T-helper 17 cell (primary cell): ENCODE results near the gene PRELID3B. TPM values are rescaled to one million over a fixed set of nuclear protein-coding genes. Genes with fewer than 3 reads are reported as not detected.

Source experiments
- ATAC-seq: fragments of 150-1000 bp; cut with Tn5 transposase; 2 replicates; pipeline ENCODE4 v1.10.0; 2021; ENCODE audit warnings: mild to moderate bottlenecking, moderate library complexity
- DNase-seq, 3 donors: peaks; one replicate each; pipeline versions ENCODE4 v3.0.0 to v3.0.0-alpha.2; 2020 to 2021
- H3K9me3 ChIP-seq: one replicate; pipeline ENCODE4 v1.7.0; 2013; ENCODE audit warnings: low read length, mild to moderate bottlenecking; ENCODE audit not compliant: control insufficient read depth, poor library complexity, severe bottlenecking
- H3K27ac Mint-ChIP-seq: one replicate; pipeline ENCODE4 v1.8.0; 2022; ENCODE audit warnings: mild to moderate bottlenecking, moderate library complexity, mixed read lengths
- H3K27me3 Mint-ChIP-seq: one replicate; pipeline ENCODE4 v1.8.0; 2022; ENCODE audit warnings: mixed read lengths
- H3K36me3 Mint-ChIP-seq: one replicate; pipeline ENCODE4 v1.8.0; 2022; ENCODE audit warnings: low read depth, mixed read lengths
- H3K4me1 Mint-ChIP-seq: one replicate; pipeline ENCODE4 v1.8.0; 2022; ENCODE audit warnings: mild to moderate bottlenecking, mixed read lengths
- H3K4me3 Mint-ChIP-seq: one replicate; pipeline ENCODE4 v1.8.0; 2022; ENCODE audit warnings: mild to moderate bottlenecking, moderate library complexity, mixed read lengths
- total RNA-seq, 4 donors: library from RNA in 2 of 4; stranded (reverse) in 2 of 4; gene quantifications; one replicate each; pipeline ENCODE4 v1.2.3 and lab custom pipeline; 2022 to 2026

PRELID3B gene
- total RNA-seq, 2 donors from 2014 or later: 53.8 to 72.6 TPM

GRCh38 chr20:59008715-59009336, 33.8 kb downstream of the PRELID3B start:
- H3K4me3 Mint-ChIP-seq: no peak overlapping the region
- no peak overlapping the region for H3K27ac Mint-ChIP-seq
- ATAC-seq (no peak), DNase-seq (no peak)
- peaks cover 38% of the 10 kb centered on the region for H3K4me1 Mint-ChIP-seq
- H3K27me3 Mint-ChIP-seq: no peaks in the 10 kb centered on the region
- H3K36me3 Mint-ChIP-seq: no peaks in the 10 kb centered on the region
- H3K9me3 ChIP-seq: no peaks in the 10 kb centered on the region

GRCh38 chr20:59007665-59008511, 34.7 kb downstream of the PRELID3B start:
- ATAC-seq: no peak
- H3K36me3 Mint-ChIP-seq: no peaks in the 10 kb centered on the region
- peaks cover 37% of the 10 kb centered on the region for H3K4me1 Mint-ChIP-seq

GRCh38 chr20:59006864-59007664, 35.5 kb downstream of the PRELID3B start, which contains the start of gene CTSZ:
CTSZ (minus strand) TSS chr20:59007254; CDS start chr20:59007128, 126 bp downstream.
- no peaks in the 10 kb centered on the region for H3K27me3 Mint-ChIP-seq
- peak within 1 kb of the TSS; percentile 91 for H3K4me3 Mint-ChIP-seq
- no peaks in the 10 kb centered on the region for H3K9me3 ChIP-seq
- DNase-seq (peak in 2 of 3 donors; percentile 37 to 58), ATAC-seq (peak; percentile 59)
- peaks cover 38% of the 10 kb centered on the region for H3K4me1 Mint-ChIP-seq
- H3K36me3 Mint-ChIP-seq: no peaks in the 10 kb centered on the region
- H3K27ac Mint-ChIP-seq: peak within 1 kb of the TSS; percentile 95

More at GRCh38 chr20:59007665-59008511, 34.7 kb downstream of the PRELID3B start:
- peak overlapping the region; percentile 91 for H3K4me3 Mint-ChIP-seq
- no peaks in the 10 kb centered on the region for H3K27me3 Mint-ChIP-seq
- no peak overlapping the region for H3K27ac Mint-ChIP-seq
- DNase-seq: no peak
- H3K9me3 ChIP-seq: no peaks in the 10 kb centered on the region

- DNase-seq: no peak
- peak overlapping the region; percentile 91 for H3K4me3 Mint-ChIP-seq
These were observed 36.3 kb downstream of the PRELID3B start for GRCh38 chr20:59006167-59006863.

GRCh38 chr20:59005523-59006166, 36.9 kb downstream of the PRELID3B start:
- peak overlapping the region; percentile 91 for H3K4me3 Mint-ChIP-seq
- no peak for ATAC-seq
- H3K9me3 ChIP-seq: no peaks in the 10 kb centered on the region
- DNase-seq: no peak
- no peaks in the 10 kb centered on the region for H3K27me3 Mint-ChIP-seq
- H3K36me3 Mint-ChIP-seq: no peaks in the 10 kb centered on the region
- peak overlapping the region; percentile 95 for H3K27ac Mint-ChIP-seq
- H3K4me1 Mint-ChIP-seq: peaks cover 33% of the 10 kb centered on the region

More at GRCh38 chr20:59006167-59006863, 36.3 kb downstream of the PRELID3B start:
- Mint-ChIP-seq H3K27me3 (no peaks in the 10 kb centered on the region), H3K4me1 (peaks cover 35% of the 10 kb centered on the region), H3K27ac (peak overlapping the region; percentile 95), H3K36me3 (no peaks in the 10 kb centered on the region)
- peak; percentile 1 for ATAC-seq
- no peaks in the 10 kb centered on the region for H3K9me3 ChIP-seq

- no peaks in the 10 kb centered on the region for H3K36me3 Mint-ChIP-seq
- DNase-seq: peak in 1 of 3 donors; percentile 28
- peaks cover 33% of the 10 kb centered on the region for H3K4me1 Mint-ChIP-seq
- H3K9me3 ChIP-seq: no peaks in the 10 kb centered on the region
- peak; percentile 69 for ATAC-seq
- no peaks in the 10 kb centered on the region for H3K27me3 Mint-ChIP-seq
- peak overlapping the region; percentile 91 for H3K4me3 Mint-ChIP-seq
- peak overlapping the region; percentile 95 for H3K27ac Mint-ChIP-seq
These were observed 37.6 kb downstream of the PRELID3B start for GRCh38 chr20:59004763-59005522.

- Mint-ChIP-seq H3K36me3 (no peaks in the 10 kb centered on the region), H3K27me3 (no peaks in the 10 kb centered on the region), H3K4me1 (peaks cover 33% of the 10 kb centered on the region), H3K4me3 (peak overlapping the region; percentile 91), H3K27ac (peak overlapping the region; percentile 95)
- peak; percentile 1 for ATAC-seq
- DNase-seq: peak; percentile 58 to 66 (median 59)
- H3K9me3 ChIP-seq: no peaks in the 10 kb centered on the region
These were observed 38.2 kb downstream of the PRELID3B start for GRCh38 chr20:59004493-59004762.

- H3K9me3 ChIP-seq: no peaks in the 10 kb centered on the region
- peaks cover 33% of the 10 kb centered on the region for H3K4me1 Mint-ChIP-seq
- no peaks in the 10 kb centered on the region for H3K36me3 Mint-ChIP-seq
- DNase-seq: no peak
- peak overlapping the region; percentile 95 for H3K27ac Mint-ChIP-seq
- H3K27me3 Mint-ChIP-seq: no peaks in the 10 kb centered on the region
- peak overlapping the region; percentile 91 for H3K4me3 Mint-ChIP-seq
- ATAC-seq: no peak
These were observed 38.6 kb downstream of the PRELID3B start for GRCh38 chr20:59003836-59004492.

GRCh38 chr20:59002874-59003399, 39.6 kb downstream of the PRELID3B start:
- DNase-seq: no peak
- Mint-ChIP-seq H3K4me1 (peaks cover 33% of the 10 kb centered on the region), H3K36me3 (no peaks in the 10 kb centered on the region), H3K27ac (peak overlapping the region; percentile 95), H3K27me3 (no peaks in the 10 kb centered on the region), H3K4me3 (peak overlapping the region; percentile 56)
- ATAC-seq: no peak
- H3K9me3 ChIP-seq: no peaks in the 10 kb centered on the region

- no peaks in the 10 kb centered on the region for H3K36me3 Mint-ChIP-seq
- H3K27ac Mint-ChIP-seq: peak overlapping the region; percentile 95
- no peaks in the 10 kb centered on the region for H3K9me3 ChIP-seq
- no peak for ATAC-seq
- H3K27me3 Mint-ChIP-seq: no peaks in the 10 kb centered on the region
- H3K4me1 Mint-ChIP-seq: peaks cover 33% of the 10 kb centered on the region
- DNase-seq: no peak
- no peak overlapping the region for H3K4me3 Mint-ChIP-seq
These were observed 40.2 kb downstream of the PRELID3B start for GRCh38 chr20:59002388-59002787.

- no peaks in the 10 kb centered on the region for H3K9me3 ChIP-seq
- Mint-ChIP-seq H3K4me1 (peaks cover 33% of the 10 kb centered on the region), H3K36me3 (no peaks in the 10 kb centered on the region), H3K27me3 (no peaks in the 10 kb centered on the region), H3K27ac (peak overlapping the region; percentile 32), H3K4me3 (no peak overlapping the region)
- no peak for ATAC-seq
- DNase-seq: no peak
These were observed 41.0 kb downstream of the PRELID3B start for GRCh38 chr20:59001449-59002171.
